ENCODE measurements around the gene SCYGR4.
"Not testable (repeated sequence)": the region's sequence is repeated elsewhere in the genome, so short reads cannot be mapped to it uniquely, and the experiment has no call there.

The SCYGR4 gene

GRCh38 chr2:227579791-227580190 is 37.5 kb upstream of the SCYGR4 start:
- no peak overlapping the region for H3K27ac ChIP-seq
- TF ChIP-seq CTCF (IDR thresholded peaks at IDR 0.05) (no peak), ZFX (IDR thresholded peaks at IDR 0.05; ENCODE audit: borderline replicate concordance) (no peak)

GRCh38 chr2:227582369-227582768 is 34.9 kb upstream of the SCYGR4 start:
- no peak overlapping the region for H3K27ac ChIP-seq
- TF ChIP-seq ZFX (IDR thresholded peaks at IDR 0.05; ENCODE audit: borderline replicate concordance): no peak
- TF ChIP-seq CTCF (IDR thresholded peaks at IDR 0.05): no peak

GRCh38 chr2:227592694-227593387 is 24.5 kb upstream of the SCYGR4 start:
- TF ChIP-seq CTCF (IDR thresholded peaks at IDR 0.05): no peak
- TF ChIP-seq ZFX (IDR thresholded peaks at IDR 0.05; ENCODE audit: borderline replicate concordance): no peak
- no peak overlapping the region for H3K27ac ChIP-seq

- H3K27ac ChIP-seq: no peak overlapping the region
- no peak for TF ChIP-seq CTCF (IDR thresholded peaks at IDR 0.05)
- no peak for TF ChIP-seq ZFX (IDR thresholded peaks at IDR 0.05; ENCODE audit: borderline replicate concordance)
Observed at GRCh38 chr2:227595797-227596196, 21.5 kb upstream of the SCYGR4 start.

- TF ChIP-seq ZFX (IDR thresholded peaks at IDR 0.05; ENCODE audit: borderline replicate concordance) (no peak), CTCF (IDR thresholded peaks at IDR 0.05) (no peak)
- H3K27ac ChIP-seq: no peak overlapping the region
Observed at GRCh38 chr2:227597036-227597435, 20.3 kb upstream of the SCYGR4 start.

- TF ChIP-seq ZFX (IDR thresholded peaks at IDR 0.05; ENCODE audit: borderline replicate concordance) (no peak), CTCF (IDR thresholded peaks at IDR 0.05) (no peak)
- no peak overlapping the region for H3K27ac ChIP-seq
Observed at GRCh38 chr2:227597998-227598397, 19.3 kb upstream of the SCYGR4 start.

GRCh38 chr2:227598835-227599503 is 18.3 kb upstream of the SCYGR4 start, which contains the start of gene SCYGR2:
TSS of gene SCYGR2 (plus strand) at chr2:227598893. CDS start at chr2:227598893, 0 bp downstream.
- not testable (repeated sequence) for H3K27ac ChIP-seq

All from 22Rv1 (cell line).